Breast epithelium (tissue), 4 donors: Measurements from ENCODE around the gene NT5C2. TPM values are rescaled to one million over a fixed set of nuclear protein-coding genes. Genes with fewer than 3 reads are reported as not detected.

ENCODE experiments used
- DNase-seq, 2 donors: peaks; one replicate each; pipeline ENCODE4 v3.0.0-alpha.2; 2019; ENCODE audit warnings: low spot score in 2 of 2
- H3K27ac ChIP-seq, 2 donors: fragments of 200-600 bp; sonication (generic) in 1 of 2; one replicate each; pipeline ENCODE4 v1.5.1; 2016 to 2019; ENCODE audit warnings: mild to moderate bottlenecking in 1 of 2
- H3K27me3 ChIP-seq, 2 donors: fragments of 200-600 bp; sonication (generic) in 1 of 2; one replicate each; pipeline versions ENCODE4 v1.5.1 to v1.6.0; 2017 to 2019; ENCODE audit warnings: control low read depth in 1 of 2, mild to moderate bottlenecking in 1 of 2
- H3K36me3 ChIP-seq: fragments of 200-600 bp; one replicate; pipeline ENCODE4 v1.5.1; 2019
- H3K4me1 ChIP-seq, 2 donors: fragments of 200-600 bp; sonication (generic); one replicate each; pipeline ENCODE4 v1.5.1; 2016 to 2019; ENCODE audit warnings: control low read depth in 1 of 2
- H3K4me3 ChIP-seq, 3 donors: fragments of 200-600 bp; sonication (generic); 1 replicate in 2 of 3; 2 replicates in 1 of 3; pipeline ENCODE4 v1.5.1; 2016 to 2019; ENCODE audit warnings: mild to moderate bottlenecking in 3 of 3, moderate library complexity in 2 of 3
- H3K9me3 ChIP-seq, 2 donors: fragments of 200-600 bp; sonication (generic) in 1 of 2; one replicate each; pipeline ENCODE4 v1.5.1; 2016 to 2019; ENCODE audit warnings: control low read depth in 1 of 2
- POLR2A ChIP-seq: fragments of 450-650 bp; IDR thresholded peaks from one replicate; pipeline ENCODE4 v1.6.1; 2016; ENCODE audit warnings: antibody characterized with exemption, mild to moderate bottlenecking, moderate library complexity
- POLR2AphosphoS5 ChIP-seq, 3 donors: sonication (generic); formaldehyde crosslinking; IDR thresholded peaks; one replicate each; pipeline ENCODE4 v1.6.1; 2017; ENCODE audit warnings: antibody characterized with exemption in 3 of 3
- intact Hi-C: fragments of 100-400 bp; cut with DNase I; formaldehyde crosslinking; loops from one replicate; pipeline ENCODE4 v1.15.1; 2023; ENCODE audit warnings: low total_unique reads
- total RNA-seq, 3 donors: library from RNA; depleted of rRNA; stranded (reverse); fragments of >200 nt; gene quantifications; one replicate each; pipeline ENCODE4 v1.1.0, GENCODE V29; 2016
- TF ChIP-seq, protein P1 (sequence below), 3 donors: fragments of 450-650 bp; IDR thresholded peaks; one replicate each; pipeline ENCODE4 v1.5.1; 2016 to 2017; ENCODE audit warnings: antibody characterized with exemption in 3 of 3, mild to moderate bottlenecking in 3 of 3, moderate library complexity in 3 of 3

Gene NT5C2
- total RNA-seq, 3 donors from 2014 or later = 52.8 to 122 (median 73.1) TPM

DNA sequence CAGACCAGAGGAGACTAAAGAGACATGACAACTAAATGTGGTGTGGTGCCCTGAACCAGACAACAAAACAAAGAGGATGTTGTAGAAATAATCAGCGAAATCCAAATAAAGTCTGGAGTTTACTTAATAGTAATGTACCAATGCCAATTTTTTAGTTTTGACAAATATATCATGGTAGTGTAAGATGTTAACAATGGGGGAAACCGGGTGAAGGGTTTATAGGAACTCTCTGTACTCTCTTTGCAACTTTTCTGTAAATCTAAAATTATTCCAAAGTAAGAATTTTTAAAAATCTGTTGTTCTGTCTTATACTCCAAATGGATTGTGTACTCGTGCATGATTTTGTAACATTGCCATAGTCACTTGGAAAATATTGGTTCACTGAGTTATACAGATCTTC is 145.7 kb downstream of the NT5C2 start:
- no peaks in the 10 kb centered on the region for H3K9me3 ChIP-seq
- no peaks in the 10 kb centered on the region for H3K4me1 ChIP-seq
- no peaks in the 10 kb centered on the region for H3K36me3 ChIP-seq
- no peak overlapping the region for H3K27ac ChIP-seq
- intact Hi-C loops = no loop called here
- no peak for TF ChIP-seq POLR2AphosphoS5 (IDR thresholded peaks at IDR 0.05)
- no peak overlapping the region for H3K4me3 ChIP-seq
- no peak for DNase-seq
- no peaks in the 10 kb centered on the region for H3K27me3 ChIP-seq

DNA sequence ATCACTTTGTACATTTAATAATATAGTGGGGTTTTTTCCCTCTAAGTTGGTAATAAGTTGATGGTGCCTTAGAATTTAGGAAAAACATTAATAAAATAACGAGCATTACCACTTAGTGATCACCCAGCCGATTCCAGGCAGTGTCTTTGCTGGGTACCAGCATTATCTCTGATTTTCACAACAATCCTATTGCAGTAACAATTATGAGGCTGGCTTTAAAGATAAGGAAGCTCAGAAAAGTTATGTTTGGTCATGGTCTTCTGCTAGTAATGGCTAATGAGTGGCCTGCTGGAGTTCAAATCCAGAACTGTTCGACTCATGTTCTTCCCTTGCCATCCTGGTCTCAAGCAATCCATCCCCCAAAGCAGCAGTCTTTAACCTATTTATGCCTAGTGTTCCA is 147.1 kb downstream of the NT5C2 start:
- H3K36me3 ChIP-seq = no peaks in the 10 kb centered on the region
- TF ChIP-seq POLR2AphosphoS5 (IDR thresholded peaks at IDR 0.05) (no peak), POLR2A (no peak)
- TF ChIP-seq, protein P1, sequence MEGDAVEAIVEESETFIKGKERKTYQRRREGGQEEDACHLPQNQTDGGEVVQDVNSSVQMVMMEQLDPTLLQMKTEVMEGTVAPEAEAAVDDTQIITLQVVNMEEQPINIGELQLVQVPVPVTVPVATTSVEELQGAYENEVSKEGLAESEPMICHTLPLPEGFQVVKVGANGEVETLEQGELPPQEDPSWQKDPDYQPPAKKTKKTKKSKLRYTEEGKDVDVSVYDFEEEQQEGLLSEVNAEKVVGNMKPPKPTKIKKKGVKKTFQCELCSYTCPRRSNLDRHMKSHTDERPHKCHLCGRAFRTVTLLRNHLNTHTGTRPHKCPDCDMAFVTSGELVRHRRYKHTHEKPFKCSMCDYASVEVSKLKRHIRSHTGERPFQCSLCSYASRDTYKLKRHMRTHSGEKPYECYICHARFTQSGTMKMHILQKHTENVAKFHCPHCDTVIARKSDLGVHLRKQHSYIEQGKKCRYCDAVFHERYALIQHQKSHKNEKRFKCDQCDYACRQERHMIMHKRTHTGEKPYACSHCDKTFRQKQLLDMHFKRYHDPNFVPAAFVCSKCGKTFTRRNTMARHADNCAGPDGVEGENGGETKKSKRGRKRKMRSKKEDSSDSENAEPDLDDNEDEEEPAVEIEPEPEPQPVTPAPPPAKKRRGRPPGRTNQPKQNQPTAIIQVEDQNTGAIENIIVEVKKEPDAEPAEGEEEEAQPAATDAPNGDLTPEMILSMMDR (IDR thresholded peaks at IDR 0.05) = no peak
- DNase-seq = no peak
- no peak overlapping the region for H3K27ac ChIP-seq
- no peaks in the 10 kb centered on the region for H3K9me3 ChIP-seq
- intact Hi-C loops = no loop called here
- H3K4me1 ChIP-seq = no peaks in the 10 kb centered on the region
- no peak overlapping the region for H3K4me3 ChIP-seq
- H3K27me3 ChIP-seq = no peaks in the 10 kb centered on the region

DNA sequence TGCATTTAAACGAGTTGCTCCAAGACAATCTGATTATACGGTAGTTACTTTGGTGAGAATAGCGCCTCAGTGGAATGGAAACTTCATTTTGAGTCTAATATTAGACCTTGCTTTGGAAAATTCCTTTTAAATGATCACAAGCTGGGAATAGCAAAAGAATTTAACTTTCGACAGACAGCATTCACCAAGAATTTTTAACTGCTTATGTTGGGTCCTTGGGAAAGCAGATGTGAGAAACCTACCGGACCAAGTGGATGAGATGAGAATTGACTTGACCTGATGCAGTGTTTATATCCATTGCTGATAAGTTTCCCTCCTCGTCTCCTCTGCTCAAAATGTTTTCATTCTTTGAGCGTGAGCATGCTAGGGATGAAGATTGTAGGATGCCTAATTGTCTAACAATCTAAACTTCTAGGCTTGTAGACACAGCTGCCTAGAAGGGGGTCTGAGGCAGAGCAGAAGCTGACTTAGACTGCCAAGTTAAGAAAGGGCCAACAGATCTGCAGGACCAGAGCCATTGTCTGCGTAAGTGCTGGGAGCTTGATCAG is 148.1 kb downstream of the NT5C2 start:
- TF ChIP-seq POLR2A = no peak
- TF ChIP-seq POLR2AphosphoS5 (IDR thresholded peaks at IDR 0.05) = no peak
- TF ChIP-seq, protein P1 (IDR thresholded peaks at IDR 0.05) = no peak
- H3K36me3 ChIP-seq = no peaks in the 10 kb centered on the region

DNA sequence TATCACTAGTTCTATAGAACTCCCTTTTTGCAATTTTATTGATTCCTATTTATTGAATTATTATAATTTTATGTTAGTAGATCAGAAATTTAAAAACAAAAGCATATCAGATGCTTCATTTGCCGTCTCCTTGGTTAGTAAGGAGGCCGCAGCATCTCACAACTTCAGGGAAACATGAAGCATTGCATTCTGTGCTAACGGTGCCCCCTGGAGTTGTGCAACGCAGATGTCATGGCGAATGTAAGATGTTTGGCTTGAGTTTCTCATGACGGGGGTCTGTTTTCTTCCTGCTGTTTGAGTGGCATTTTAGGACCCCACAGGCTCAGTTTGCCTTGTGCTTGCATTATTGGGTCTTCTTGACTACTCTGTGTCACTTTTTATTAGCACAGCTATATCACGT is 150.2 kb downstream of the NT5C2 start:
- no peaks in the 10 kb centered on the region for H3K36me3 ChIP-seq
- intact Hi-C loops = no loop called here
- no peak overlapping the region for H3K27ac ChIP-seq
- no peaks in the 10 kb centered on the region for H3K9me3 ChIP-seq
- TF ChIP-seq, protein P1 (IDR thresholded peaks at IDR 0.05) = no peak
- TF ChIP-seq POLR2A (no peak), POLR2AphosphoS5 (IDR thresholded peaks at IDR 0.05) (no peak)
- H3K27me3 ChIP-seq = no peaks in the 10 kb centered on the region
- H3K4me3 ChIP-seq = no peak overlapping the region
- DNase-seq = no peak
- no peaks in the 10 kb centered on the region for H3K4me1 ChIP-seq

More for the DNA sequence above, 148.1 kb downstream of the NT5C2 start:
- intact Hi-C loops = no loop called here
- Histone ChIP-seq H3K27ac (no peak overlapping the region), H3K4me1 (no peaks in the 10 kb centered on the region), H3K4me3 (no peak overlapping the region), H3K27me3 (no peaks in the 10 kb centered on the region), H3K9me3 (no peaks in the 10 kb centered on the region)
- DNase-seq = no peak

DNA sequence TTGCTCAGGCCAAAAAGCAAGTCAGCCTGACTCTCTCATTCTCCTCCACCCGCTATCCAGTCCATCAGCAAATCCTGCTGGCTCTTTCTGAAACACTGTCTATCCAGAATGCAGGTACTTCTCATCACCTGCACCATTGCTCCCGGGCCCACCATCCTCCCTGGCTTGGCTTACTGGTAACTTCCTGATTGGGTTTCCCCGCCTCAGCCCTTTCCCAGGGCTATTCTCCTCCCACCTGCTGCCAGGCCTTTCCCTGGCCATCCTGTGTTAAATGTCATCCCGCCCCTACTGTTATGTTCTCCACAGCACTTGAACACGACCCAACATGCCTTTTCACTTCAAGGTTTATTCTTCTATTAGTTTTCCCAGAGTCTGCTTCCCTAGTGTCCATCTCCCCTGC is 150.9 kb downstream of the NT5C2 start:
- Histone ChIP-seq H3K36me3 (no peaks in the 10 kb centered on the region), H3K4me3 (no peak overlapping the region), H3K4me1 (no peaks in the 10 kb centered on the region), H3K27ac (no peak overlapping the region), H3K9me3 (no peaks in the 10 kb centered on the region), H3K27me3 (no peaks in the 10 kb centered on the region)
- no peak for DNase-seq
- intact Hi-C loops = no loop called here
- TF ChIP-seq POLR2AphosphoS5 (IDR thresholded peaks at IDR 0.05) (no peak), POLR2A (no peak)
- TF ChIP-seq, protein P1 (IDR thresholded peaks at IDR 0.05) = no peak

DNA sequence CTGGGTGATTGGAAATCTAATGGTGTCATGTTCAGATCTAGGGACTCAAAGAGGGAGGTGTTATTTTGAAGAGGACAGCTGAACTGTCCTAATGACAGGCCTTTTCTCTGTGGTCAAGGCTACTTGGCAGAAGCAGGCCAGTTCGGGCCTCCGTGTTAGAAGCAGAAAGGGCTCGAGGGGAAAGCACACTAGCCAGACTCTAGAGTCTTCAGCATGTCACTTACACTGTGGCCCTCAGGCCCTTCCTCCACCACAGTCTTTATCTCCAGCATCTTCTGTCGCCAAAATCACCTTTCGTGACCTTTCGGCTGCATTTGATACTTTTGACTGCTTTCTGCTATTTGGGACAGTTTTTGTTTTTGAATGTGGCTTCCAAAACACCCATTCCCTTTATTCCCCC is 151.7 kb downstream of the NT5C2 start:
- H3K36me3 ChIP-seq = no peaks in the 10 kb centered on the region
- intact Hi-C loops = no loop called here
- no peaks in the 10 kb centered on the region for H3K4me1 ChIP-seq
- DNase-seq = no peak
- no peak overlapping the region for H3K27ac ChIP-seq
- no peak overlapping the region for H3K4me3 ChIP-seq
- no peaks in the 10 kb centered on the region for H3K9me3 ChIP-seq
- TF ChIP-seq POLR2A = no peak
- TF ChIP-seq, protein P1 (IDR thresholded peaks at IDR 0.05) = no peak
- TF ChIP-seq POLR2AphosphoS5 (IDR thresholded peaks at IDR 0.05) = no peak
- no peaks in the 10 kb centered on the region for H3K27me3 ChIP-seq
